HG02981 (cell line): ENCODE measurements around the gene TXNRD2.

ENCODE experiments used
- ATAC-seq: cut with Tn5 transposase; IDR thresholded peaks from one replicate; pipeline ENCODE4 v1.9.1; 2021; ENCODE audit warnings: mild to moderate bottlenecking, moderate library complexity; ENCODE audit not compliant: unreplicated experiment

TXNRD2 gene

DNA sequence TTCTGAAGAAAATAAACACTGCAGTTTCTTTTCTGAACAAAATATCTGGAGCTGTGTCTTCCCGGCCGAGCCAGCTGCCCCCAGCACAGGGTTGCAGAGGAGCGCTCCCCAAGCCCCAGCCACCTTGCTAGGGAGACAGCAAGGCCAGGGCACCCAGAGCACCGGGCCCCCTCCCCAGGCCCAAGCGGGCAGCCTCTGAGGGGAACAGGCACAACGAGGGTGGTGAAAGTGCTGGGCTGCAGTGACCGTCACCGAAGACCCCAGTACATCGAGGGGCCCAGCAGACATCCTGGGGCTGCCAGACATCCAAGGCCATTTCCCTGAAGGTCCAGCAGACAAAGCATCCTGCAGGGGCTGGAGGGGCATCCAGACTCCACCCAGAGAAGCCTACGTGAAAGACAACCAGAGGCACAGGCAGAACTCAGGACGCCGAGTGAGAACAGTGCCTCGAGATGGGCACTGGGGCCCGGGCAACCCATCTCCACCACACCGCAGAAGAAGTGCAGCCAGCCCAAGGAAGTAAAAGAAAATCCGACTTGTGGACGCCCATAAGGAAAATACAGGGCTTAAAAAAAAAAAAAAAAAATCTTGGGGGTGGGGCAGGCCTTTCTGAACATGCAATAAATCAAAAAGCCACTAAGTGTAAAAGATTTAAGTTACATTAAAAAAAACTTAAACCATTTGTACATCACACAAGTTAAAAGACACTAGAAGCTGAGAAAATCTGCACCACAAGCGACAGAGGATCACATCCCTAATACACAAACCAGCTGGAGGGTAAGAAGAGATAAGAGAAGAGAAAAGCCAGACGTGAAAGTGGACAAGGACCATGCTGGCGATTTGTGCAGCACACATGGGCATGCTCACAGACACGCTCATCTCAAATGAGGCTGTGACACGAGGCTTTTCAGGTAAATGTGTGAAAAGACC, 36.0 kb downstream of the TXNRD2 start:
- no peak for ATAC-seq

DNA sequence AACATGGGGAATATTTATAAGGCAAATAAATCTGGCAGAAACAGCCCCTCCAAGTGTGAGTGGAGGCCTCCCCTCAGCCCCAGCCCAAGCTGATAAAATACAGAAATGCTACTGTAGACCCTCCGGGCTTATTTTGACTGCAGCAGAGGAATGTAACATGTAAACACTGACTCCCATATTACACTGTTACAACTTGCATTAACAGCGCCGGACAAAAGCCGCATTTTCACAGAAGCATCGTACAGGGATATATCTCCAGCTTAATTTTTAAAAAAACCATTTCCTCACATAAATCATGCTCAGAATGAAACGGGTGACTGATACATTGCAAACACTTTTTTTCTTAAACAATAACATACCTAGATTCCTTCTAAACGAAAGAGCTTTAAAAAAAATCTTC, 36.7 kb downstream of the TXNRD2 start:
- no peak for ATAC-seq

DNA sequence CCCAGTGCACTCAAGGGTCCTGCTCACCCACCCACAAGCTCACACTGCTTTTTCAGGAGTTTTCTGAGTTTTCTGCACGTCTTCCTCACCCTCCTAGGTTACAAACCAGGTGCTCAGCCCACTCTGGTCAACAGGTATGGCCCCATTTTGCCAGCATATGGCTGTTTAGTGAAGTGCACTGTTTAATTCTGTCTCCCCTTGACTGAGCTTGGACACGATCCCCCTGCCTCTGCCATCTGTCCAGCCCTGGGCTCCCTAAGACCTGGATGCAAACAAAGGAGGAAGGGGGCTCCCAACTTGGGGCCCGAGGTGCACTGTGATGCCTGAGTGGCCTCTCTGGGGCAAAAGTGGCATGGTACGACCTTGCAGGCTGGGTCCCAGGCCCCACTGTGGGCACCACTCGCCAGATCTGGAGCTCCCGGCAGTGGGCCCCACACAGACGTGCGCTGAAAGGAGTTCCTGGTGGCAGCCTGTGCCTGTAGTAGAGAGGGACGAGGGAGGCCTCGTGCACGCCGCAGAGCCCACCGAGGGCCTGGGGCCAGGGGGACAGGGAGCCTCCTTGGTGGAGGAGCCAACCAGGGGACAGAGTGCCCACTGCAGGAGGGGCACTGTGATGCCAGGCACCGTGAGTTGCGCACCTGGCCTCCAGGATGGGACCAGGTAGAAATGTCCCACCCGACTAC, 37.3 kb downstream of the TXNRD2 start:
- no peak for ATAC-seq

DNA sequence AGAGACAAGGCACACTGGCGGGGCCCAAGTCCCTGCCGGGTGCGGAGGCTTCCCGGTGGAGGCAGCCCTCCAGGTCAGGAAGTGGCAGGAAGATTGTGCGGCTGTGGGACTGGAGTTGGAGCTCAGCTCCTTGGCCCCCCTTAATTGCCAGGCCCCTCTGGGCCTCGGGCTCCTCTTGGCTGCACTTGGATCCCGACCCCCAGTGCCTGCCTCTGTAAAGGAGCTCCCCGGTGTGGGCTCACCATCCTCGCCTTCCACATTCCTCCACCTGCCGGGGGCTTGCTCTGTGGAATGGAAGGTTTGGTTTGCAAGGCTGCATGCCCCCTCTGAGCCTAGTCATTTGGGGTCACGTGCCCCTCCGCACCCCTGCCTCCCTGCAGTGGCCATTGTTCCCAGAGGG, 38.1 kb downstream of the TXNRD2 start:
- ATAC-seq: no peak

DNA sequence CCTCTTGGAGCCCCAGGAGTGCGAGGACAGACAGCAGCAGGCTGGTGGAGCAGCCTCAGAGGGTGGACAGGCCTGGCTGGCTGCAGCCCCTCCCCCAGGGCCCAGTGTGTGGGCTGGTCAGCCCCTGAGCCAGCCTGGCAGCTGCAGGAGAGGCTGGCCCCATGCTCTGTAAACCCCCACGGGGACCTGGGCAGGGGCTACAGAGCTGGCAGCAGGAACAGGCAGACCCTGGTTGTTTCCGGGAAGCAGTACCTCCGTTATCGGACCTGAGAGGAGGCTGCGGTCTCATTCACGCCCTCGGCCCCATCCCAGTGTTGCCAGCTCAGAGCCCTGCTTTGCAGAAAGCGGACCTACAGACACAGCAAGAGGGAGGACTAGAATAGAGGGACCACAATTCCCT, 38.6 kb downstream of the TXNRD2 start:
- no peak for ATAC-seq

DNA sequence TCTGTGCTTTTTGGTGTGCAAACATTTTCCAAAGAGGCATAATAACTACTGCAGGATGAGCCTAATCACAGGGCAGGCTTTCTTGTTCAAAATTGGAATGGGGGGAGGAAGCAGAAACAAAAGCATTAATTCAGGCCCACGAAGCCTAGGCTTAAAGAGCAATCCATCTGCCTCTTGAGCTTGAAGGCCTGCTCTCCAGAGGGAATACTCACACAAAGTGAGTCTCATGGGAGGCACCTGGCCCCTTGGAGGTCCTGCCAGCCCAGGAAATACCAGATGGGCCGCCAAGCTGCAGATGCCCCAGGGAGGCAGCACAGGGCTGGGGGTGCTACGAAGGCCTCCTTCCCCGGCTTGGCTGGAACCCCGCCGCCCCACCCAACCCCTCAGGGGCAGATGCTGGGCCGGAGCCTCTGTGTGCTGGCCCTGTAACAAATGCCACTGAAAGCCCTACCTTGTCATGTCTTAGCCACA, 39.3 kb downstream of the TXNRD2 start:
- ATAC-seq: no peak

DNA sequence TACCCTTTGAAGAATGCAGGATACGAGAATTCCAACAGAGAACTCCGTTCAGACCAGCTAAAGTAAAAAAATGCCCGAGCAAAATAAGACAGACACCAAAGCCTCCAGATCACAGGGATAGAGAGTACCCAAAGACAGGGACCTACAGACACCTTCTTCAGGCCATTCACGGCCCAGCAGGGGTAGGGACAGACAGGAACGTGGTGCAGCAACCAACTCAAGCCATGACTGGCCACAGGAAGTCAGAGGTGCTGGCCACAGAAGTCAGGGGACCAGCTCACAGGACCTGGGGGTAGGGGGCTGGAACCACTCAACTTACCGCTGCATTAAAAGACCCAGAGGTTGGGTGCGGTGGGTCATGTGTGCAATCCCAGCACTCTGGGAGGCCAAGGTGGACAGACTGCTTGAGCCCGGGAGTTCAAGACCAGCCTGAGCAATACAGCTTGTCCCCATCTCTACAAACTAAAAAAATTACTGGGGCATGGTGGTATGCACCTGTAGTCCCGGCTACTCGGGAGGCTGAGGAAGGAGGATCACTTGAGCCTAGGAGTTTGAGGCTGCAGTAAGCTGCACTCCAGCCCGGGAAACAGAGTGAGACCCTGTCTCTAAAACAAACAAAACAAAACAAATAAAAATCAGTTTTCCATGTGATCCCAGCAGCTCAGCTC, 39.9 kb downstream of the TXNRD2 start:
- no peak for ATAC-seq

DNA sequence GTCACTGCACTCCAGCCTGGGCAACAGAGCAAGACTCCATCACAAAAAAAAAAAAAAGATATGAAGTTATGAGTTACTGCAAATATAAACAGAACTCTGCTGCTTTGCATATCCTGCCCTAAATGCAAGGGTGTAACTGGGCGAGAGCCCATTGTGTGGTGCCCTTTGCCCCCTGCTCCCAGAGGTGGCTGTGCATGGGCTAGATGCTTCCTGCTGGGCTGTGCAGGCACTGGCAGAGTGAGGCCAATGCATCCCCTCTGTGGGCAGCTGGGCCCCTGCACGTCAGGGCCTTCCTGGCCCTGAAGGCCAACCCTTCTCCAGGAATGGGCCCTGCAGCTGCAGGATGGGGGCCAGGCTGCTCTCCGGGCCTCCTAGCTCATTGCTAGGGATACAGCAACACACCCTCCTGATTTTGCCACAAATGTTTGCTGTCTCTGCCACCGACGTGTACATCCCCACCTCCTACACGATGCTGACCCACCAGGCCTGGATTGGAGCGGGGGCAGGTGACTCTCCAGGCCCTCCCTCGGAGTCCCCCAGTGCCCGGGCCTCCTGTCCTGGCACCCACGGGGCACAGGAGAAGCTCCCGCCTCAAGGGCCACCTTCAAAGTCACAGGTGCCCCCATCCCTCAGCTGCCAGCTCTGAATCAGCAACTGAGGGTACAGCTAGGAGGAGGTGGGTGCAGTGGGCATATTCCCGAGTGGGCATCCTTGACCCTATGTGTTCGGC, 40.7 kb downstream of the TXNRD2 start:
- no peak for ATAC-seq

DNA sequence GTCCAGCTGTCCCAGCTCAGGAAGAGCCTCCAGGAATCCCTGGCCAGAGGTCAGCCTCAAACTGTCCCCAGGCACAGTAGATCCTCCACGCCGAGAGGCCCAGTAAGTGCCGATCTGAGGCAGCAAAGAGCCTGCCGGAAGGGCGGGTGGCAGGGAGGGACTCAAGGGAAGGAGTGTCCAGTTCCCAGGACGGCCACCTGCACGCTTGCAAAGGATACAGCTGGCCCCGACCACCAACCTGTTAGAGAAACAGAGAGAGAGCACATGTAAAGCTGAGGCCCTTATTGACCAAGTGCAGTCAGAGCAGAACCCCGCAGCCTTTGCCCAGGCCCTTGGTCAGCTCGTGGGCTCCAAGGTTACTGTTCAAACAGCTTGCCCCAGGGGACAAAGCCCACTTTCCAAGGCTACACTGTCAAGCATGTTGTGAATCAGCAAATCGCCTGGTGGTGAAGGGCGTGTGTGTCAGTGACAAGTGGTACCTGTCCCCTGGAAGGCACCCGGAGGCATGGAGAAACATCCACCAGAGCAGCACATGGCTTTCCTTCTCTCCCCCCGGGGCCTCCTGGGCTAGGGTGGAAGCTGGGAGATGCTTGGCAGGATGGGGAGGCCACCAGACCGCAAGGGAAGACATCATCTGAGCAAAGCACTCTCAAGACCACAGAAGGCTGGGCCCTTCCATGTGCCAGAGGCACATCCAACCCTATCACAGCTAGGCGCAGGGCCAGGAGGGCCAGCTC, 42.6 kb downstream of the TXNRD2 start:
- ATAC-seq: no peak

DNA sequence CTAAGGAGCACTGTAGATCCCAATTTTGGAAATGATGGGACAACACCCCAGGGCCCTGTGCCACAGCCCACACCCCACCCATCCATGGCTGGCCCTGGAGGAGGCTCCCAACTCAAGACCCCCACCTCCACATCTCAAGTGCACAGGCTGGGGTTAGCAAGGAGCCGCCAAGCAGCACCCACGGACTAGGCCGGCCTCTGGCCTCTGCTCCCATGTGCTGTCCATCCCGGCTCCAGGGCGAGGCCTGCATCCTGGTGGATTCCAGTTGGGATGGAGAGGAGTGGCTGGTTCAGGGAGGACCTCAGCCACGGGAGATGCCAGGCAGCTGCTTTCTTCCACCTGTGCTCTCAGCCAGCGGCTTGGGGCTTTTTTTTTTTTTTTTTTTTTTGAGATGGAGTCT, 43.5 kb downstream of the TXNRD2 start:
- no peak for ATAC-seq

DNA sequence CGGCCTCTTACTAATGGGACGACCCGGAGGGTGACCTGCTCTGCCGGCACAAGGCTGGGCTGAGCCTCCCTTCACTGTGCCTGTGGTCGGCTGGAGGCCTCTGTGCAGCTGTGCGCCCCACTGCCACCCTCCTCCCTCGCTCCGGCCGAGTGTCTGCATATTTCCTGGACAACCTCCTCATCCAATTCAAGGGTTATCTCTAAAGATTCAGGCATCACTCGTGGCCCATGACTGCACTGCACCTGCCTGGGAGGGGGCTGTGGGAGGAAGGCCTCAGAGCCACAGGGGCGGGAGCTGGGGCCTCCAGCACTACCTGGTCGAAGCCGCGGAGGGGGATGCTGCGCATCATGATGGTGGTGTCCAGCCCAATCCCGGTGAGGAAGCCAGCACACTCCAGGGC, 43.9 kb downstream of the TXNRD2 start:
- no peak for ATAC-seq

DNA sequence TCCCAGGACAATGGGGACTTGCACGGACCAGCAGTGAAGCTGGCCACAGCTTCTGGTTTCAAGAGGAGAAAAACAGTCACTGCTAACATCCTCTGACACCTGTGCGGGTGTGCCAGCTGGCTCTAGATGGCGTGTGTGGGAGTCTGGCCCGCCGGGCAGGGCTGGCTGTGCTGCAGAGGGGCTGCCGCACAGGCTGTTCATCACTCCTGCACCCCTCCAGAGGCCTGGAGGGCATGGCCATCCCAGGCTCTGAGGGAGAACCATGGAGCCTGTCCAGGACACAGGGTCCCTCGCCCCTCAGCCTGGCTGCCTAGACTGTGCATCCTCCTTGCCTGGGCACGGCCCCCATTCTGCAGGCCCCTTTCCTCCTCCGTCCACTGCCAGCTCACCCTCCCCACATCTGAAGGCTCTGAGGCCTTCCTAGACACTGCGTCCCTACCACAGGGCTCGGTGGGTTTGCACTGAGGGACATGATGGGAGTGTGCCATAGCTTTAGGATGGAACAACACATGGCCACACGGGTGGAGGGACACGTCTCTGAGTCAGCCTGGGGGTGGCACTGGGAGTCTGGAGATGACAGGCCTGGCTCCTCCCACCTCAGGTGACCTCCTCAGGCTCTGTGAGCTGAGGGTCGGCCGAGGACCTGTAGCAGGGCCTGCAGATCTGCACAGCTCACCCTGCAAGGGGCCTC, 44.8 kb downstream of the TXNRD2 start:
- no peak for ATAC-seq

DNA sequence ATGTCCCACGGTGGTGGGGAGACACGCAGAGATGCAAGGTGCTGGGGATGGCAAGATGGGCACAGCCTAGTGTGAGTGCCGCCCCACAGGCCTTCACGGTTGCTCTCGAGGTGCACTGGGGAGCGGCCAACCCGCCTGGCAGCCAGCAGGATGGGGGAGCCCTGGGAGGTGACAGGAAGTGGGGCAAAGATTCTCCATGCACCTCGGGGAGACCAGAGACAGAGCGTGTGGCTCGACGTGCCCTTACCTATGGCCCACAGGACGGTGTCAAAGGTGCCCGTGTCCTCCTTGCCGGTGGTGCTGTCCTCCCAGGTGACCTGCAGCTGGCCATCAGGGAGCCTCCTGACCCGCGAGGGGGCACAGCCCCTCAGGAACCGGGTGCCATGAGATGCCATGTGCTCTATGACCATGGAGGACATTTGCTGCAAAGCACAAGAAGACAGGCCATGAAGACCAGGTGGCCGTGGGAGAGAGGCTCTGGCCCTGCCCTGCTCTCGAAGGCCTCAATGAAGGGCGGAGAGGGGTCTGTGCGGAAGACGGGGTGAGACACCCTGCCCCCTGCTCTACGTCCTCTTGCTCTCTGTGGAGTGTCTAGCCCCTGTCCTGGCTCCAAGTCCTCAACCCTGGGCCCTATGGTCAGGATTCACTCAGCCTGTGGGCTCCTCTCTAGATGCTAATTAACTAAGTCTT, 46.3 kb downstream of the TXNRD2 start:
- no peak for ATAC-seq

DNA sequence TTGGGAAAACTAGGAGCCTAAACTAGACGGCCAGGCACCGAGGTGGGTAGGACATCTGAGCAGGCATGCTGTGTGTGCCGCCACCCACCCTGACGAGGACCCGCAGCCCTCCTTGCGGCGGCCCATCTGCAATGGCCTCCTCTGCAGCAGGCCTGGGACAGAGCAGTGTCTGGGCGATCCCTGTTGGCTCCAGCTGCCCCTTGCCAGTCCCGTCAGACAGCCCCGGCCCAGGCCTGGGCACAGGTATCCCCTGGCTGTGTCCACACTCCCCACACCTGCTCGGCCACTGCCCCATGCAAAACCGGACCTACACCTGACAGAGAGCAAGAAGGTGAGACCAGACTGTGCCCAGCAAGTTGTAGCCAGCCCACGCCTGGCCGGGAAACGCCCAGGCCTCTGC, 48.3 kb downstream of the TXNRD2 start:
- ATAC-seq: no peak

DNA sequence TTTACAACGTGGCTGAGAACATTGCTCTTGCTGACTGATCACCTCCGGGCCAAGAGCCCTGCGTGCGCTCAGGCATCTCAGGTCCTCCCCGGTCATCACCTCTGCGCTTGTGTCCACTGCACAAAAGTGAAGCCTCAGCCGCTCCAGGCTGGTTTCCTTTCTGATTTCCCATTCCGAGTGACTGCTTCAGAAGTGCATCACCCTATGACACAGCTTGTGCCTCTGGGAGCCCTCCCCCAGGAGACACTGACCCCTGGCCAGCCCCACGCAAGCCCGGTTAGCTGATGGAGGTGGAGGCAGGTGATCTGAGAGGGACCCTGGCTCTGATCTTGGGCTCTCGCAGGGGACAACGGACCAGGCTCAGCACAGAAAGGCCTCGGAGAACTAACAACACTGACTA, 48.7 kb downstream of the TXNRD2 start:
- no peak for ATAC-seq

DNA sequence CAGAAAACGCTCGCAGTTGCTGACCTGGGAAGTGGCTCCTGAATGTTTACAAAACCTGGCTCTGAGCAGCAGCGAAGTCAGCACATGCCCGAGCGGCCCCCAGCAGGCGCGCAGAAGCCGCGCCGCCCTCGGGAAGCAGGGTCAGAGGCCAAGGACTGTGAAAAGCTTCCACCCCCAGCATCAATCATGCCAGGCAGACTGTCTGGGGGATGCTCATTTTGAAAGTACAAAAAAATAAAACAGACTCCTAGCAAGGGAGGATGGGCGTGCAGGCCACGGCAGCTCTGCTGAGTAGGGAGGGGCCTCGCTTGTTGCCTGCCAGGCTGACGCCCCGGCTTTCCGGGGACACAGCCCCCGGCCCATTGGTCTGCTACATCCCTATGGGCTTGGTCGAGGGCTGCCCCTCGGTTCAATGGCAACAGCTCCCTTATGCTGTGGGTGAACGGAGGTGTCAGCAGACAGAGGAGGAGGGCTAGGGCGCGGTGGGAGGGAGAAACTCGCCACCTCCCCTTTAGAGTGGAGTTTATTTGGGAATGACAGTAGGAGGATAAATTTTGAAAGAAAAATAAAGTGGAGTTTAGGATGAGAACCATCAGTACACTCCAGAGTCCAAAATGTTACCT, 49.2 kb downstream of the TXNRD2 start:
- no peak for ATAC-seq

DNA sequence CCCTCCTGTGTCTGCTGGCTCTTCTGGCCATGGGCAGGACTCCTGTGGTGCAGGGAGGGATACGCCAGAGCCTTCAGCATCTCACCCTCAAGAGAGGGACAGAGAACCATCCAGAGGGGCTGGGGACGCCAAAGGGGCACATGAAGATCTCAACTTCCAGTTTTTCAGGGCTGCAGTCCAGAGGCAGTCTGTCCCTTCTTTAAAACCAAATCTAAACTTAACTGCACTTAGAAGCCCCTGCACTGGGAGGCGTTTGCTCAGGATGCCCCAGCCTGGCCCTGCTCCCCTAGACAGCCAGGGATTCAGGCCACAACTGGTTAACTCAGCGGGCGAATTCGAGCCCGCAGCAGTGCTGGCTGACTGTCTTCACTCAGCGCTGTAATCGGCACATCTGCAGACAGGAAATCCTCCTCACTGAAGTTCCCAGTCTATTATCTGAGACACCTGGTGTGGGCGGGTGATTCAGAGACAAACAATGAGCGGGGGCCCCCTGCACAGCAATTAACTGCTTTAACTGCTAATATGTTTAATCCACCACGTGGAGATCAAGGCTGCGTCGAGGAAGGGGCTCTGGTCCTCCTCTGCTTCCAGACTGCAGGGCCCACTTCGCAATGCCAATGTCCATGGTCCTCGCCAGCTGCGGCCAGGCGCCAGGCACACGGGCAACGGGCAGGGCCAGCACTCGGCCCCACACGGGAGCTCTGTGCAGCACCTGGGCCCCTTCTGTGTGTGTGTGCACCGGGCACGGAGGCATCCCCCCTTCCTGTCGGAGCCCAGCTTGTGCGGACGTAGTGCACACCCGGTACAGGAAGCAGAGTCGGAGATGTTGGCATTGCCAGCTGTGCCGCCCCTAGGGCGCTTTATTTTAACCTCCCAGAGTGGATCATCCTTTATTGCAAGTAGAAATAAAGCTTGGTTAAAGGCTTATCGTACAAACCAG, 50.0 kb downstream of the TXNRD2 start:
- ATAC-seq: no peak
